Right atrium auricular region (tissue), 2 donors: Measurements from ENCODE around the gene ZMIZ2. TPM values are rescaled to one million over a fixed set of nuclear protein-coding genes. Genes with fewer than 3 reads are reported as not detected.

Experiments used
- DNase-seq: peaks from one replicate; pipeline ENCODE4 v3.0.0-alpha.2; 2019; ENCODE audit warnings: low spot score
- H3K27ac ChIP-seq, 2 donors: fragments of 200-600 bp; sonication (generic); 1 replicate in 1 of 2; 2 replicates in 1 of 2; pipeline ENCODE4 v1.5.1; 2016 to 2019
- H3K27me3 ChIP-seq, 2 donors: fragments of 200-600 bp; sonication (generic); one replicate each; pipeline versions ENCODE4 v1.5.1 to v1.6.0; 2017 to 2019
- H3K36me3 ChIP-seq: fragments of 200-600 bp; sonication (generic); one replicate; pipeline ENCODE4 v1.5.1; 2016
- H3K4me1 ChIP-seq, 2 donors: fragments of 200-600 bp; sonication (generic); one replicate each; pipeline versions ENCODE4 v1.5.1 to v1.6.0; 2017 to 2019
- H3K4me3 ChIP-seq, 2 donors: fragments of 200-600 bp; sonication (generic); 1 replicate in 1 of 2; 2 replicates in 1 of 2; pipeline ENCODE4 v1.5.1; 2017 to 2019; ENCODE audit warnings: mild to moderate bottlenecking in 1 of 2, moderate library complexity in 1 of 2
- H3K9me3 ChIP-seq, 2 donors: fragments of 200-600 bp; sonication (generic); one replicate each; pipeline ENCODE4 v1.5.1; 2019
- total RNA-seq, 2 donors: library from RNA; depleted of rRNA; stranded (reverse); fragments of >200 nt; gene quantifications; one replicate each; pipeline ENCODE4 v1.1.0, GENCODE V29; 2016
- TF ChIP-seq, protein P1 (sequence below), 2 donors: fragments of 200-600 bp; sonication (generic); IDR thresholded peaks; one replicate each; pipeline ENCODE4 v1.5.1; 2019; ENCODE audit warnings: antibody characterized with exemption in 2 of 2

The ZMIZ2 gene
- total RNA-seq, 2 donors from 2014 or later: 14.1 to 21.3 TPM

DNA sequence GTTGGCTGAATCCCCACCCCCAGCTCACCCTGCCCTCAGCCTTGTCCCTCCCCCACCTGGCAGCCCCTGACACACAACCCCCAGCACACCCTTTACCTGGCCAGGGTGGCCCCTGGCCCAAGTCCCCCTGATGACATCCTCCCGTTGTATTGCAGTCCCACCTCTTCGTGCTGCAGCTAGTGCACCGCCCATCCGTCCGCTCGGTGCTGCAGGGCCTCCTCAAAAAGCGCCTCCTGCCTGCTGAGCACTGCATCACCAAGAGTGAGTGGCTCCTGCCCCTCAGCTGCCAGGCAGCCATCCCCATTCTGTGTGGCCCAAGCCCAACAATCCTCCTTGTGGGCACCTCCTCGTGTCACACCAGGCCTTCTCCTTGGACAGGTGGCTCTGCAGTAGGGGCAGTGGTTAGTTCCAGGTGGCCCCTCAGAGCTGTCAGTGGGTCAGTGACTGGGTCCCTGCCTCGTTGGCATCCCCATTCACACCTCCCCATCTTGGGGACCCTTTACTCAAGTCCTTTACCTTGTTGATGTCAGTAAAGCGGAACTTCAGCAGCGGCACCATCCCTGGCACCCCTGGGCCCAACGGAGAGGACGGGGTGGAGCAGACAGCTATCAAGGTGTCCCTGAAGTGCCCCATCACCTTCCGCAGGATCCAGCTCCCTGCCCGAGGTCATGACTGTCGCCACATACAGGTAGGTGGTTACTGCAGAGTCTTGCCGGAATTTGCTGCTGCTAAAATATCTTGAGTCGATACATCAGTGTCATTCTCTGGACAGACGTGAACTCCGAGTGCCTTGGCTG, 14.3 kb downstream of the ZMIZ2 start:
- H3K4me3 ChIP-seq: no peak overlapping the region
- TF ChIP-seq, protein P1, sequence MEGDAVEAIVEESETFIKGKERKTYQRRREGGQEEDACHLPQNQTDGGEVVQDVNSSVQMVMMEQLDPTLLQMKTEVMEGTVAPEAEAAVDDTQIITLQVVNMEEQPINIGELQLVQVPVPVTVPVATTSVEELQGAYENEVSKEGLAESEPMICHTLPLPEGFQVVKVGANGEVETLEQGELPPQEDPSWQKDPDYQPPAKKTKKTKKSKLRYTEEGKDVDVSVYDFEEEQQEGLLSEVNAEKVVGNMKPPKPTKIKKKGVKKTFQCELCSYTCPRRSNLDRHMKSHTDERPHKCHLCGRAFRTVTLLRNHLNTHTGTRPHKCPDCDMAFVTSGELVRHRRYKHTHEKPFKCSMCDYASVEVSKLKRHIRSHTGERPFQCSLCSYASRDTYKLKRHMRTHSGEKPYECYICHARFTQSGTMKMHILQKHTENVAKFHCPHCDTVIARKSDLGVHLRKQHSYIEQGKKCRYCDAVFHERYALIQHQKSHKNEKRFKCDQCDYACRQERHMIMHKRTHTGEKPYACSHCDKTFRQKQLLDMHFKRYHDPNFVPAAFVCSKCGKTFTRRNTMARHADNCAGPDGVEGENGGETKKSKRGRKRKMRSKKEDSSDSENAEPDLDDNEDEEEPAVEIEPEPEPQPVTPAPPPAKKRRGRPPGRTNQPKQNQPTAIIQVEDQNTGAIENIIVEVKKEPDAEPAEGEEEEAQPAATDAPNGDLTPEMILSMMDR (IDR thresholded peaks at IDR 0.05): no peak
- no peak for DNase-seq

GRCh38 chr7:44764081-44764480, 15.4 kb downstream of the ZMIZ2 start:
- no peaks in the 10 kb centered on the region for H3K9me3 ChIP-seq
- H3K27me3 ChIP-seq: no peaks in the 10 kb centered on the region
- H3K4me3 ChIP-seq: no peak overlapping the region
- no peak overlapping the region for H3K27ac ChIP-seq
- H3K36me3 ChIP-seq: peaks cover 82% of the 10 kb centered on the region
- H3K4me1 ChIP-seq: peaks cover 0 to 21% of the 10 kb centered on the region in 2 donors
- TF ChIP-seq, protein P1 (IDR thresholded peaks at IDR 0.05): no peak
- no peak for DNase-seq

More for the DNA sequence above, 14.3 kb downstream of the ZMIZ2 start:
- peaks cover 0 to 10% of the 10 kb centered on the region in 2 donors for H3K4me1 ChIP-seq
- peaks cover 89% of the 10 kb centered on the region for H3K36me3 ChIP-seq
- H3K9me3 ChIP-seq: no peaks in the 10 kb centered on the region
- no peaks in the 10 kb centered on the region for H3K27me3 ChIP-seq
- H3K27ac ChIP-seq: no peak overlapping the region

- Histone ChIP-seq H3K27me3 (no peaks in the 10 kb centered on the region), H3K9me3 (no peaks in the 10 kb centered on the region), H3K36me3 (peaks cover 73% of the 10 kb centered on the region), H3K27ac (no peak overlapping the region), H3K4me1 (peaks cover 0 to 29% of the 10 kb centered on the region in 2 donors), H3K4me3 (no peak overlapping the region)
- DNase-seq: no peak
- TF ChIP-seq, protein P1 (IDR thresholded peaks at IDR 0.05): no peak
These were observed 16.3 kb downstream of the ZMIZ2 start for GRCh38 chr7:44764665-44765578.

- Histone ChIP-seq H3K9me3 (no peaks in the 10 kb centered on the region), H3K4me1 (peaks cover 0 to 38% of the 10 kb centered on the region in 2 donors), H3K27ac (no peak overlapping the region), H3K27me3 (no peaks in the 10 kb centered on the region), H3K4me3 (no peak overlapping the region), H3K36me3 (peaks cover 65% of the 10 kb centered on the region)
- TF ChIP-seq, protein P1 (IDR thresholded peaks at IDR 0.05): no peak
- no peak for DNase-seq
These were observed 17.1 kb downstream of the ZMIZ2 start for GRCh38 chr7:44765579-44766415.

DNA sequence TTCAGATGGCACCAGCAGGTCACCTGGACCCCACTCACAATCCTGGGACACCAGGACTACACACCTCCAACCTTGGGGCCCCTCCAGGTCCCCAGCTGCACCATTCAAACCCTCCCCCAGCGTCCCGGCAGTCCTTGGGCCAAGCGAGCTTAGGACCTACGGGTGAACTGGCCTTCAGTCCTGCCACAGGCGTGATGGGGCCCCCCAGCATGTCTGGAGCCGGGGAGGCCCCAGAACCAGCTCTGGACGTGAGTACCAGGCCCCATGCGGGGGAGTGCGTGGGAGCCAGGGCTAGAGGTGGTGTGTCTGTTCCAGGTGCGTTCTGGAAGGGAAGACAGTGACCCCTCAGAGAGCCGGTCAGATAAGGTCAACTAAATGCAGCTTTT, 17.8 kb downstream of the ZMIZ2 start:
- DNase-seq: no peak

More for the DNA sequence above, 17.8 kb downstream of the ZMIZ2 start:
- no peak overlapping the region for H3K4me3 ChIP-seq
- peaks cover 59% of the 10 kb centered on the region for H3K36me3 ChIP-seq
- no peaks in the 10 kb centered on the region for H3K27me3 ChIP-seq
- TF ChIP-seq, protein P1 (IDR thresholded peaks at IDR 0.05): no peak
- H3K4me1 ChIP-seq: peaks cover 0 to 41% of the 10 kb centered on the region in 2 donors
- no peaks in the 10 kb centered on the region for H3K9me3 ChIP-seq
- no peak overlapping the region for H3K27ac ChIP-seq
